Measurements from ENCODE around the gene PLCB1.
"Not testable (repeated sequence)": the region's sequence is repeated elsewhere in the genome, so short reads cannot be mapped to it uniquely, and the experiment has no call there.

DNA sequence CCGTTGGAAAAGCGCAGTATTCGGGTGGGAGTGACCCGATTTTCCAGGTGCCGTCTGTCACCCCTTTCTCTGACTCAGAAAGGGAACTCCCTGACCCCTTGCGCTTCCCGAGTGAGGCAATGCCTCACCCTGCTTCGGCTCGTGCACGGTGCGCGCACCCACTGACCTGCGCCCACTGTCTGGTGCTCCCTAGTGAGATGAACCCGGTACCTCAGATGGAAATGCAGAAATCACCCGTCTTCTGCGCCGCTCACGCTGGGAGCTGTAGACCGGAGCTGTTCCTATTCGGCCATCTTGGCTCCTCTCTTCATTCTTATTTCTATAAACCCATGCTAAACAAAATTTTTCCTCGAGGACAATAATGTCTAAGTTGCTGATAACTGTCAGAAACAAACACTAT lies 17.5 kb upstream of the PLCB1 start:
- TF ChIP-seq, protein P1, sequence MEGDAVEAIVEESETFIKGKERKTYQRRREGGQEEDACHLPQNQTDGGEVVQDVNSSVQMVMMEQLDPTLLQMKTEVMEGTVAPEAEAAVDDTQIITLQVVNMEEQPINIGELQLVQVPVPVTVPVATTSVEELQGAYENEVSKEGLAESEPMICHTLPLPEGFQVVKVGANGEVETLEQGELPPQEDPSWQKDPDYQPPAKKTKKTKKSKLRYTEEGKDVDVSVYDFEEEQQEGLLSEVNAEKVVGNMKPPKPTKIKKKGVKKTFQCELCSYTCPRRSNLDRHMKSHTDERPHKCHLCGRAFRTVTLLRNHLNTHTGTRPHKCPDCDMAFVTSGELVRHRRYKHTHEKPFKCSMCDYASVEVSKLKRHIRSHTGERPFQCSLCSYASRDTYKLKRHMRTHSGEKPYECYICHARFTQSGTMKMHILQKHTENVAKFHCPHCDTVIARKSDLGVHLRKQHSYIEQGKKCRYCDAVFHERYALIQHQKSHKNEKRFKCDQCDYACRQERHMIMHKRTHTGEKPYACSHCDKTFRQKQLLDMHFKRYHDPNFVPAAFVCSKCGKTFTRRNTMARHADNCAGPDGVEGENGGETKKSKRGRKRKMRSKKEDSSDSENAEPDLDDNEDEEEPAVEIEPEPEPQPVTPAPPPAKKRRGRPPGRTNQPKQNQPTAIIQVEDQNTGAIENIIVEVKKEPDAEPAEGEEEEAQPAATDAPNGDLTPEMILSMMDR (IDR thresholded peaks at IDR 0.05) = not testable (repeated sequence)
- TF ChIP-seq POLR2AphosphoS5 (IDR thresholded peaks at IDR 0.05); POLR2A (IDR thresholded peaks at IDR 0.05; ENCODE audit: low read depth): not testable (repeated sequence)

Data from esophagus muscularis mucosa (tissue), 3 donors.